ENCODE data around the gene FMR1NB. TPM values are rescaled to one million over a fixed set of nuclear protein-coding genes. Genes with fewer than 3 reads are reported as not detected.

FMR1NB gene
- total and polyA plus RNA-seq, 9 of the 15 experiments (the other 6 are each of a cell fraction or from before 2014, with no cell fraction given), result 2.3 to 13.2 (median 5.1) TPM

- no peaks in the 10 kb centered on the region for H3K79me2 ChIP-seq (ENCODE audit: control insufficient read depth, insufficient read depth, low read length)
- H3K4me1 ChIP-seq (replicated peaks in 1 of 2; ENCODE audit: control insufficient read depth in 2 of 2, insufficient read depth in 2 of 2, low read length in 2 of 2), result no peaks in the 10 kb centered on the region
- no peak overlapping the region for H3K27ac ChIP-seq (ENCODE audit: extremely low read depth, low read depth, low read length)
- H3K27me3 ChIP-seq (ENCODE audit: control insufficient read depth in 2 of 2, insufficient read depth in 2 of 2, low read length in 2 of 2), result no peaks in the 10 kb centered on the region
- H4K20me1 ChIP-seq (replicated peaks; ENCODE audit: control insufficient read depth, insufficient read depth, low read length), result no peaks in the 10 kb centered on the region
- no peak overlapping the region for H3K4me3 ChIP-seq
- H3K36me3 ChIP-seq (ENCODE audit: control insufficient read depth, insufficient read depth, low read length), result no peaks in the 10 kb centered on the region
- no peaks in the 10 kb centered on the region for H3K9me1 ChIP-seq (ENCODE audit: control insufficient read depth, insufficient read depth, low read length)
- no peaks in the 10 kb centered on the region for H3K9me3 ChIP-seq (replicated peaks; ENCODE audit: control insufficient read depth, insufficient read depth, low read depth, low read length)
- TF ChIP-seq RCOR1 (IDR thresholded peaks at IDR 0.05; ENCODE audit: borderline replicate concordance in 1 of 2, low read depth in 2 of 2, low read length in 2 of 2), result no peak
- BruUV-seq (replicated peaks), result no TSS peak
- no peak for FAIRE-seq
- in situ Hi-C loops (cut with MboI), result no loop called here
- POLR2A ChIA-PET, result no interaction called here
- no peak overlapping the region for H2AFZ ChIP-seq (ENCODE audit: low read depth, low read length)
- no peak for ATAC-seq
- 0% methylated on average over 1 of the region's 1 CpG for WGBS (ENCODE audit: insufficient coverage, low coverage, missing lambda C conversion rate)
- no peak overlapping the region for H3K4me2 ChIP-seq (ENCODE audit: insufficient read depth, low read length)
- CTCF ChIA-PET (ENCODE audit: low intra/inter-chr PET ratio), result no interaction called here
- intact Hi-C loops (cut with micrococcal nuclease), result no loop called here
- no peak overlapping the region for H3K9ac ChIP-seq (ENCODE audit: insufficient read depth in 1 of 2, low read depth in 2 of 2, low read length in 2 of 2)
- no peak for DNase-seq (ENCODE audit: extremely low read depth in 1 of 4, low spot score in 3 of 4)
Observed at GRCh38 chrX:147962476-147962875, 18.7 kb upstream of the FMR1NB start.

GRCh38 chrX:147978931-147979330 is 2.2 kb upstream of the FMR1NB start:
- no peak for FAIRE-seq
- Histone ChIP-seq H3K4me1 (replicated peaks in 1 of 2; ENCODE audit: control insufficient read depth in 2 of 2, insufficient read depth in 2 of 2, low read length in 2 of 2) (peaks cover 0 to 5% of the 10 kb centered on the region in 2 experiments; a peak in 1 of 5 replicates), H4K20me1 (replicated peaks; ENCODE audit: control insufficient read depth, insufficient read depth, low read length) (no peaks in the 10 kb centered on the region), H3K9me3 (replicated peaks; ENCODE audit: control insufficient read depth, insufficient read depth, low read depth, low read length) (no peaks in the 10 kb centered on the region), H3K9ac (ENCODE audit: insufficient read depth in 1 of 2, low read depth in 2 of 2, low read length in 2 of 2) (no peak overlapping the region), H3K79me2 (ENCODE audit: control insufficient read depth, insufficient read depth, low read length) (peaks cover 8% of the 10 kb centered on the region; the same call in 2 of the 3 replicates), H3K27me3 (ENCODE audit: control insufficient read depth in 2 of 2, insufficient read depth in 2 of 2, low read length in 2 of 2) (no peaks in the 10 kb centered on the region), H2AFZ (ENCODE audit: low read depth, low read length) (no peak overlapping the region), H3K9me1 (ENCODE audit: control insufficient read depth, insufficient read depth, low read length) (no peaks in the 10 kb centered on the region), H3K36me3 (ENCODE audit: control insufficient read depth, insufficient read depth, low read length) (no peaks in the 10 kb centered on the region), H3K4me2 (ENCODE audit: insufficient read depth, low read length) (no peak overlapping the region), H3K27ac (ENCODE audit: extremely low read depth, low read depth, low read length) (no peak overlapping the region), H3K4me3 (no peak overlapping the region)
- 3% methylated on average over 5 of the region's 6 CpGs for WGBS (ENCODE audit: insufficient coverage, low coverage, missing lambda C conversion rate)
- CTCF ChIA-PET (ENCODE audit: low intra/inter-chr PET ratio), result no interaction called here
- no TSS peak for BruUV-seq (replicated peaks)
- no peak for DNase-seq (ENCODE audit: extremely low read depth in 1 of 4, low spot score in 3 of 4)
- POLR2A ChIA-PET, result no interaction called here
- no peak for ATAC-seq
- in situ Hi-C loops (cut with MboI), result no loop called here
- intact Hi-C loops (cut with micrococcal nuclease), result no loop called here
- TF ChIP-seq, protein P1, sequence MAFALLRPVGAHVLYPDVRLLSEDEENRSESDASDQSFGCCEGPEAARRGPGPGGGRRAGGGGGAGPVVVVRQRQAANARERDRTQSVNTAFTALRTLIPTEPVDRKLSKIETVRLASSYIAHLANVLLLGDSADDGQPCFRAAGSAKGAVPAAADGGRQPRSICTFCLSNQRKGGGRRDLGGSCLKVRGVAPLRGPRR (CRISPR knock-in tag; IDR thresholded peaks at IDR 0.05), result no peak
- TF ChIP-seq ZNF217 (CRISPR knock-in tag; IDR thresholded peaks at IDR 0.05) (no peak), ZFX (CRISPR knock-in tag; IDR thresholded peaks at IDR 0.05) (no peak), ZBTB40 (IDR thresholded peaks at IDR 0.05) (no peak), ZBTB40 (CRISPR knock-in tag; IDR thresholded peaks at IDR 0.05) (no peak), SAP30 (IDR thresholded peaks at IDR 0.05; ENCODE audit: borderline replicate concordance, insufficient read depth, low read depth, low read length, poor library complexity, severe bottlenecking) (no peak)
